Measurements from ENCODE around the gene FOXI1.
"Not testable (repeated sequence)": the region's sequence is repeated elsewhere in the genome, so short reads cannot be mapped to it uniquely, and the experiment has no call there.

The FOXI1 gene

GRCh38 chr5:170126626-170127025 is 20.9 kb downstream of the FOXI1 start:
- no peak for DNase-seq (ENCODE audit: low read depth)

- DNase-seq (ENCODE audit: low read depth) = no peak
Measured at GRCh38 chr5:170131235-170131634, 25.5 kb downstream of the FOXI1 start.

- no peak for DNase-seq (ENCODE audit: low read depth)
Measured at GRCh38 chr5:170132269-170132975, 26.7 kb downstream of the FOXI1 start.

- DNase-seq (ENCODE audit: low read depth) = no peak
Measured at GRCh38 chr5:170132976-170133448, 27.3 kb downstream of the FOXI1 start.

GRCh38 chr5:170135796-170136490 is 30.2 kb downstream of the FOXI1 start:
- DNase-seq (ENCODE audit: low read depth) = no peak

- no peak for DNase-seq (ENCODE audit: low read depth)
Measured at GRCh38 chr5:170136506-170136905, 30.8 kb downstream of the FOXI1 start.

GRCh38 chr5:170137694-170138214 is 32.1 kb downstream of the FOXI1 start:
- DNase-seq (ENCODE audit: low read depth) = no peak

GRCh38 chr5:170138273-170138672 is 32.6 kb downstream of the FOXI1 start:
- DNase-seq (ENCODE audit: low read depth) = no peak

- no peak for DNase-seq (ENCODE audit: low read depth)
Measured at GRCh38 chr5:170139786-170140335, 34.2 kb downstream of the FOXI1 start.

GRCh38 chr5:170141196-170141595 is 35.5 kb downstream of the FOXI1 start:
- DNase-seq (ENCODE audit: low read depth) = not testable (repeated sequence)

- DNase-seq (ENCODE audit: low read depth) = no peak
Measured at GRCh38 chr5:170141636-170142035, 35.9 kb downstream of the FOXI1 start.

- no peak for DNase-seq (ENCODE audit: low read depth)
Measured at GRCh38 chr5:170142196-170142595, 36.5 kb downstream of the FOXI1 start.

GRCh38 chr5:170143091-170143490 is 37.4 kb downstream of the FOXI1 start:
- no peak for DNase-seq (ENCODE audit: low read depth)

GRCh38 chr5:170143710-170144109 is 38.0 kb downstream of the FOXI1 start:
- DNase-seq (ENCODE audit: low read depth) = no peak

GRCh38 chr5:170144286-170145023 is 38.8 kb downstream of the FOXI1 start:
- no peak for DNase-seq (ENCODE audit: low read depth)

GRCh38 chr5:170145462-170145861 is 39.8 kb downstream of the FOXI1 start:
- no peak for DNase-seq (ENCODE audit: low read depth)

- DNase-seq (ENCODE audit: low read depth) = no peak
Measured at GRCh38 chr5:170147051-170147752, 41.5 kb downstream of the FOXI1 start.

- no peak for DNase-seq (ENCODE audit: low read depth)
Measured at GRCh38 chr5:170147753-170148264, 42.1 kb downstream of the FOXI1 start.

- DNase-seq (ENCODE audit: low read depth) = no peak
Measured at GRCh38 chr5:170148430-170149205, 42.9 kb downstream of the FOXI1 start.

GRCh38 chr5:170149206-170149515 is 43.5 kb downstream of the FOXI1 start:
- no peak for DNase-seq (ENCODE audit: low read depth)

GRCh38 chr5:170150713-170151096 is 45.0 kb downstream of the FOXI1 start:
- no peak for DNase-seq (ENCODE audit: low read depth)
